Duodenal mucosa (tissue), 2 donors: ENCODE measurements around the gene NFIB.

Source experiments
- H3K27ac ChIP-seq: one replicate; pipeline ENCODE4 v1.7.0; 2013; ENCODE audit warnings: low read depth, low read length
- H3K27me3 ChIP-seq, 2 donors: one replicate each; pipeline ENCODE4 v1.7.0; 2013; ENCODE audit warnings: low read length in 2 of 2, control low read depth in 1 of 2; ENCODE audit not compliant: insufficient read depth in 2 of 2, control insufficient read depth in 1 of 2
- H3K36me3 ChIP-seq, 2 donors: one replicate each; pipeline ENCODE4 v1.7.0; 2013; ENCODE audit warnings: low read length in 2 of 2, control low read depth in 1 of 2; ENCODE audit not compliant: insufficient read depth in 2 of 2, control insufficient read depth in 1 of 2
- H3K4me1 ChIP-seq, 2 donors: one replicate each; pipeline ENCODE4 v1.7.0; 2013; ENCODE audit warnings: low read length in 2 of 2, control low read depth in 1 of 2; ENCODE audit not compliant: insufficient read depth in 2 of 2, control insufficient read depth in 1 of 2
- H3K4me3 ChIP-seq, 2 donors: one replicate each; pipeline ENCODE4 v1.7.0; 2013; ENCODE audit warnings: low read length in 2 of 2, low read depth in 1 of 2
- H3K9ac ChIP-seq, 2 donors: one replicate each; pipeline ENCODE4 v1.7.0; 2013; ENCODE audit warnings: low read length in 2 of 2, low read depth in 1 of 2
- H3K9me3 ChIP-seq, 2 donors: one replicate each; pipeline ENCODE4 v1.7.0; 2013; ENCODE audit warnings: low read length in 2 of 2, control low read depth in 1 of 2; ENCODE audit not compliant: control insufficient read depth in 1 of 2

NFIB gene

GRCh38 chr9:14180093-14180959, 133.6 kb downstream of the NFIB start:
- peaks cover 14 to 23% of the 10 kb centered on the region in 2 donors for H3K4me1 ChIP-seq
- no peaks in the 10 kb centered on the region for H3K36me3 ChIP-seq
- H3K27ac ChIP-seq: peak overlapping the region; percentile 35
- peak overlapping the region in 1 of 2 donors; percentile 37 for H3K9ac ChIP-seq
- H3K27me3 ChIP-seq: no peaks in the 10 kb centered on the region
- H3K4me3 ChIP-seq: peak overlapping the region; percentile 25 to 29
- H3K9me3 ChIP-seq: no peaks in the 10 kb centered on the region

DNA sequence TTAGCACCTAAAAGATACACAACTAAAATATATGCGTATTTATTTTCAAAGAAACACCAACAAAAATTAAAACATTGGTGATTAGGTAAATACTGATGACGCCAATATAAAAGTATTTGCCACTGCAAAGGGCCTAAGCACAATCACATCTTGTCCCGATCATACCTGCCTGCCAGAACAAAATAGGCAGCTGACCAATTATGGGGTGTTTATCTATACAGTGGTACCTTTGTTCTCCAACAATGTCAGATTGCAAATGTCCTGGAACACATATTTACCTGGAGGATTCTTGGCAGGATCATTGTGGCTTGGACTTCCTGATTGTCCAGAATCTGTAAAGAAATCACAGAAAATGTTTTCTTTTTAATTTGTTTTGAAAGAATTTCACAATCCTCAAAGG, 134.5 kb downstream of the NFIB start:
- Histone ChIP-seq H3K27ac (no peak overlapping the region), H3K4me1 (peaks cover 14 to 23% of the 10 kb centered on the region in 2 donors), H3K9ac (no peak overlapping the region), H3K9me3 (no peaks in the 10 kb centered on the region), H3K27me3 (no peaks in the 10 kb centered on the region), H3K36me3 (no peaks in the 10 kb centered on the region), H3K4me3 (no peak overlapping the region)

- Histone ChIP-seq H3K9ac (no peak overlapping the region), H3K27me3 (no peaks in the 10 kb centered on the region), H3K4me1 (peaks cover 7 to 15% of the 10 kb centered on the region in 2 donors), H3K4me3 (no peak overlapping the region), H3K36me3 (no peaks in the 10 kb centered on the region), H3K9me3 (no peaks in the 10 kb centered on the region), H3K27ac (no peak overlapping the region)
These were observed 138.2 kb downstream of the NFIB start for GRCh38 chr9:14175778-14176177.

- Histone ChIP-seq H3K27me3 (no peaks in the 10 kb centered on the region), H3K4me1 (no peaks in the 10 kb centered on the region), H3K9me3 (no peaks in the 10 kb centered on the region), H3K9ac (no peak overlapping the region), H3K27ac (no peak overlapping the region), H3K36me3 (no peaks in the 10 kb centered on the region), H3K4me3 (no peak overlapping the region)
These were observed 140.2 kb downstream of the NFIB start for GRCh38 chr9:14173713-14174112.

DNA sequence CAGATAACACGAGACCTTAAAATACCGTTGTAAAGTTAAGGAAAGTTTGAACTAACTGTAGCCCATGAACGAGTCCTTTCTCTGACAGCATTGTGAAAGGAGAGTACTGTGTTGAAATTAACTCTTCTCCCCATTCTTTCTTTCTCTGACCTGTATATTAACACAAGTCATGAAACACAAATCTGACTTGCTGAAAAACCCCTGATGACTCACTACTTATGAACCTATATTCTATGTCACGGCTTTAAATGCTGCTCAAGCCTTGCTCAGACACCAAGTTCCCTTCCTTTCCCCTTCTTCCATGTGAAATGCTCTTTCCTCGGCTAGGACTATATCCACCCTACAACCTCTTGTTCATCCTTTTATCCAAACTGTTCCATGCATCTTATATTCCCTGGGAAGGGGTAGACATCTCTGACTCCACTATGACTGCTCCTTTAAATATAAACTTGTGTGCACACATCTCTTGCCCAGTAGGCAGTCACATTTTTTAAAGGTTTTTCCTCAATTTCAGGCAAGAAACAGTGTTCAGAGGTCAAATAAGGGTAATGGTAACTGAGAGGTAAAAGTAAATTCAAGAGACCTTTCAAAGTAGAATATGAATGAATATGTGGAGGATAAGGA, 142.9 kb downstream of the NFIB start:
- Histone ChIP-seq H3K4me3 (no peak overlapping the region), H3K9ac (no peak overlapping the region), H3K27me3 (no peaks in the 10 kb centered on the region), H3K36me3 (no peaks in the 10 kb centered on the region), H3K27ac (no peak overlapping the region), H3K9me3 (no peaks in the 10 kb centered on the region), H3K4me1 (no peaks in the 10 kb centered on the region)

- Histone ChIP-seq H3K9ac (no peak overlapping the region), H3K4me3 (no peak overlapping the region), H3K36me3 (no peaks in the 10 kb centered on the region), H3K27ac (no peak overlapping the region), H3K4me1 (no peaks in the 10 kb centered on the region), H3K27me3 (no peaks in the 10 kb centered on the region), H3K9me3 (no peaks in the 10 kb centered on the region)
These were observed 143.5 kb downstream of the NFIB start for GRCh38 chr9:14170392-14170931.

GRCh38 chr9:14168381-14168780, 145.6 kb downstream of the NFIB start:
- Histone ChIP-seq H3K9me3 (no peaks in the 10 kb centered on the region), H3K36me3 (no peaks in the 10 kb centered on the region), H3K27ac (no peak overlapping the region), H3K9ac (no peak overlapping the region), H3K4me3 (no peak overlapping the region), H3K27me3 (no peaks in the 10 kb centered on the region), H3K4me1 (no peaks in the 10 kb centered on the region)

GRCh38 chr9:14165376-14166035, 148.4 kb downstream of the NFIB start:
- Histone ChIP-seq H3K36me3 (no peaks in the 10 kb centered on the region), H3K9ac (no peak overlapping the region), H3K4me3 (no peak overlapping the region), H3K27ac (no peak overlapping the region), H3K4me1 (no peaks in the 10 kb centered on the region), H3K27me3 (no peaks in the 10 kb centered on the region), H3K9me3 (no peaks in the 10 kb centered on the region)

DNA sequence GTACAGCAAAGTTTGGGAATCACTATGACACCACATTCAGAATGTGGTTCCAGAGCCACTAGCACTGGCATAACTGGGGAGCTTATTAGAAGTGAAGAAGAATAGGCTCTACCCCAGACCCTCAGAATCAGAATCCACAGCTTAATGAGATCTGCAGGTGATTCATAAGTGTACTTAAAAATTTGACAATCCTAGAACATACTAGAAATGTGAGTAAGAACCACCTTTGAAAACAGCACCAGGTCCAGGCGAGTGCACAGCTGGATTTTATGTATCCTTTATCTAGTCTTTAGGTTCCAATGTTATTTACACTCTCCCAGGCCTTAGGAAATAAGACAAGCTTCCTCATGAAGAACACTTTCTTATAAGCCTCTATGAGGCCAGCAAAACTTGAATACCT, 149.0 kb downstream of the NFIB start:
- Histone ChIP-seq H3K9ac (no peak overlapping the region), H3K9me3 (no peaks in the 10 kb centered on the region), H3K27me3 (no peaks in the 10 kb centered on the region), H3K27ac (no peak overlapping the region), H3K4me1 (no peaks in the 10 kb centered on the region), H3K36me3 (no peaks in the 10 kb centered on the region), H3K4me3 (no peak overlapping the region)
